Measurements from ENCODE around the gene TCF7. TPM values are rescaled to one million over a fixed set of nuclear protein-coding genes. Genes with fewer than 3 reads are reported as not detected.

Gene TCF7
- total RNA-seq, 1 donor from 2014 or later = 8.5 TPM

- DNase-seq (ENCODE audit: low spot score) (no peak), ATAC-seq (no peak)
- intact Hi-C loops (cut with DNase I) = no loop called here
These were observed 12.9 kb downstream of the TCF7 start for GRCh38 chr5:134127376-134127861.

GRCh38 chr5:134127988-134128647 is 13.6 kb downstream of the TCF7 start:
- ATAC-seq = no peak
- DNase-seq (ENCODE audit: low spot score) = no peak
- intact Hi-C loops (cut with DNase I) = no loop called here

- ATAC-seq = no peak
- intact Hi-C loops (cut with DNase I) = no loop called here
- DNase-seq (ENCODE audit: low spot score) = no peak
These were observed 14.1 kb downstream of the TCF7 start for GRCh38 chr5:134128648-134128995.

GRCh38 chr5:134129411-134130238 is 15.1 kb downstream of the TCF7 start:
- ATAC-seq (no peak), DNase-seq (ENCODE audit: low spot score) (no peak)
- intact Hi-C loops (cut with DNase I) = no loop called here

- no peak for ATAC-seq
- intact Hi-C loops (cut with DNase I) = no loop called here
- no peak for DNase-seq (ENCODE audit: low spot score)
These were observed 15.9 kb downstream of the TCF7 start for GRCh38 chr5:134130239-134130945.

GRCh38 chr5:134131165-134131564 is 16.7 kb downstream of the TCF7 start:
- intact Hi-C loops (cut with DNase I) = no loop called here
- ATAC-seq (no peak), DNase-seq (ENCODE audit: low spot score) (no peak)

- no peak for ATAC-seq
- intact Hi-C loops (cut with DNase I) = no loop called here
- DNase-seq (ENCODE audit: low spot score) = peak; percentile 42
These were observed 17.3 kb downstream of the TCF7 start for GRCh38 chr5:134131578-134132350.

GRCh38 chr5:134132372-134133187 is 18.1 kb downstream of the TCF7 start:
- intact Hi-C loops (cut with DNase I) = no loop called here
- DNase-seq (ENCODE audit: low spot score) (peak; percentile 45), ATAC-seq (no peak)

- no peak for ATAC-seq
- DNase-seq (ENCODE audit: low spot score) = peak; percentile 51
- intact Hi-C loops (cut with DNase I) = no loop called here
These were observed 18.9 kb downstream of the TCF7 start for GRCh38 chr5:134133188-134133994.

GRCh38 chr5:134133995-134134541 is 19.6 kb downstream of the TCF7 start:
- intact Hi-C loops (cut with DNase I) = no loop called here
- no peak for ATAC-seq
- DNase-seq (ENCODE audit: low spot score) = no peak

- ATAC-seq (no peak), DNase-seq (ENCODE audit: low spot score) (no peak)
- intact Hi-C loops (cut with DNase I) = loop anchor here (5.0 kb wide), 1 partner anchor 93 kb away; no protein-coding TSS in a partner anchor
These were observed 20.7 kb downstream of the TCF7 start for GRCh38 chr5:134135091-134135655.

GRCh38 chr5:134136221-134136631 is 21.7 kb downstream of the TCF7 start:
- DNase-seq (ENCODE audit: low spot score) (no peak), ATAC-seq (no peak)
- intact Hi-C loops (cut with DNase I) = loop anchor here (5.0 kb wide), 1 partner anchor 94 kb away; no protein-coding TSS in a partner anchor

- intact Hi-C loops (cut with DNase I) = loop anchor here (5.0 kb wide), 1 partner anchor 94 kb away; no protein-coding TSS in a partner anchor
- peak; percentile 25 for ATAC-seq
- no peak for DNase-seq (ENCODE audit: low spot score)
These were observed 22.3 kb downstream of the TCF7 start for GRCh38 chr5:134136771-134137170.

GRCh38 chr5:134138416-134139376 is 24.2 kb downstream of the TCF7 start:
- ATAC-seq (no peak), DNase-seq (ENCODE audit: low spot score) (no peak)
- intact Hi-C loops (cut with DNase I) = loop anchor here (5.0 kb wide), 1 partner anchor 96 kb away; no protein-coding TSS in a partner anchor

- ATAC-seq = no peak
- intact Hi-C loops (cut with DNase I) = loop anchor here (5.0 kb wide), 1 partner anchor 97 kb away; no protein-coding TSS in a partner anchor
- DNase-seq (ENCODE audit: low spot score) = no peak
These were observed 24.9 kb downstream of the TCF7 start for GRCh38 chr5:134139377-134139851.

Data from sciatic nerve (tissue), 2 donors.